Occipital lobe (tissue), 2 donors: ENCODE measurements around the gene SPAAR. TPM values are rescaled to one million over a fixed set of nuclear protein-coding genes. Genes with fewer than 3 reads are reported as not detected.

ENCODE experiments used
- DNase-seq: peaks from one replicate; lab custom pipeline; 2025; lab: John Stamatoyannopoulos, UW
- total RNA-seq: library from RNA; depleted of rRNA; stranded (reverse); fragments of >200 nt; gene quantifications from one replicate; pipeline ENCODE4 v1.2.3, GENCODE V29; 2014

Gene SPAAR
- total RNA-seq, 1 donor from 2014 or later, result 0.31 TPM

DNA sequence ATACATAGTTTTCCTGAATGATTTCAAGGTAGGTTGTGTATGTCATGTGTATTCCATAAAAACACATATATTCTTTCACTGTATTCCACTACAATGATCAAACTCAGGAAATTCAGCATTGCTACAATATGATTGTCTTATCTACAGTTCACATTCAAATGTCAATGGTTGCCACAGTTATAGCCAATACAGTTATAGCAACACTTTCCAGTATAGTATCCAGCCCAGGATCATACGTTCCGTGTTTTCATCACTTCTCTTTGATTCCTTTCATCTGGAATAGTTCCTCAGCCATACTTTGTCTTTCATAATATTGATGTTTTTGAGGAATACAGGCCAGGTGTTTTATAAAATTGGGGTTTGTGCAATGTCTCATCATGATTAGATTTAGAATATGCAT is 39.2 kb downstream of the SPAAR start:
- DNase-seq, result no peak

DNA sequence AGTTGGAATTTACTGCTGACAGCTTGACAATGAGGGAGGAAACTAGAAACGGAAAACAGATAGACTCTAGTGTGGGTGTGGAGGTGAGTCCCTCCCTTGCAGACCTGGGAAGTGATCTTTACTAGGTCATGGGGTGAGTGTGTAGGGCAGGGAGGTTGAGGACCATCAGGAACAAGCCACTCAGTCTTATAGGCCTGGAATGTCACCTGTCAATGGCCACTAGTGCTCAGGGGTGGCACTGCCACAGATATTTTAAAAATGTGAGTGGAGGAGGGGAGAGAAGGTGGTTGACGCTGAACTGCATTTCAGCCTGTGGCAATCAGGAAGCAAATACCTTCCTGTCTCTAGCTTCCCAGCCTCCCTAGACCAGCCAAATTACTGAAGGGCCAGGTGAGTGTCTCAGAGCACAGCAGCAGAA is 39.6 kb downstream of the SPAAR start:
- DNase-seq, result no peak

DNA sequence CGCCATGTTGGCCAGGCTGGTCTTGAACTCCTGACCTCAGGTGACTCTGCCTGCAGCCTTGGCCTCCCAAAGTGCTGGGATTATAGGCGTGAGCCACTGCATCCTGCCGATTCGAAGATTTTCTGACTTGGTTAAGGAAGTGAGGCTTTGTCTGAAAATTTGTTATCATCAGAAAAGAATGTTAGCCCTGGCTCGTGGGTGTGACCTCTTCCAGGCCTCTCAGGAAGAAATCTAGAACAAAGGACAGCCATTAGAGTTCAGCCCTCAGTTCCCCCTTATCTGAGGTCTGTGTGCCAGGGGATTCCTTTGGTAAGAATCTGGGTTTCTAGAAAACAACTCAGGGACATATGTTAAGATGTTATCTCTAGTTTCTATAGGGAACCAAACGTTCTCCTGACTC is 42.4 kb downstream of the SPAAR start:
- DNase-seq, result no peak

DNA sequence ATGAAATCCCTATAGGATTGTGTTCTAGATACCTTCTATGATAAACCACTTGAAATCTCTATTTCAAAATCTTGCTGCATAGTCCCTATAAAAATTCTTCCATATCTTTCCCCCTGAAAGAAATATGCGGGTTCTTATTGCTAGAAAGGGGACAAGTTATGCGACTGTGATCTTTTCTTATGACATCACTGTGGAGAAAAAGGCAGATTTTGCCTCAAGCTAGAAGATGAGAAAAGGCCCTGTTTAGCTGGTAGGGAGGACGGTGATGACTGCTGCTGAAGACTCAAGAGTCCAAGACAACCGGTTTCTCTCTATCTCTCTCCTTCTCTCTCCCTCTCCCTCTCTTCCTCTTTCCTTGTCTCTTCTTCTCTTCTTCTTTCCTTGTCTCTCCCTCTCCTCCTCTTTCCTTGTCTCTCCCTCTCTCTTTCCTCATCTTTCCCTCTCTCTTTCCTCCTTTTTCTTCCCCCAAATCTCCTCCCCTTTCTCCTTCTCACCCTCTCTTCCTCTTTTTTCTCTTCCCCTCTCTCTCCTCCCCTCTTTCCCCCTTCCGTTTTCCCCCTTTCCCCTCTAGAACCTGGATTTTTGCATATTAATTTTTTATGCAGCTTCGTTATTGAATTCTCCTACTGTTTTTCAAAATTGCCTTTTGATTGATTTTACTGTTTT is 43.4 kb downstream of the SPAAR start:
- no peak for DNase-seq

DNA sequence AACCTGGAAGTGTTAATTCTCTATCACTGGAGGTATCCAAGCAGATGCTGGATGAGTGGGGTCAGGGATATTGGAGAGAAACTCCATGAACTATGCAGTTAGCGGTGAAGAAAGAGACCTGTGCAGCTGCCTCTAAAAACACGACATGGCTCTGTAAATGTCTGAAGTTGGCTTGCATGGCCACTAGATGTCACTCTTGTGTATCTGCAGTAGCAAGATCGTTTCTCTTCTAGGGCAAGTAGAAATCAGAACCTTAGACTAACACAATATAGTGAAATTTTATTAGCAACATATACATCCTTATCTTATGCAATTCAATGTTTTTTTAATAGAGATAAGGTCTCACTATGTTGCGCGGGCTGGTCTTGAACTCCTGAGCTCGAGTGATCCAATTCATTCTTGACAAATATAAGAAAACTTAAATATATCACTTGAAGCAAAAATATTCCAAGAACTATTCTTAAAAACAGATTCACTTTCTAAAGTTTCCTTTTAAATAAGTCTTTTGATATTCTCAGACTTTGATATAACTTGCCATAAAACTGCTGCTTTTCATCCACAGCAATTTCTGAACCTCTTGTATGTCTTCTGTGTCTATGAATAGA is 45.8 kb downstream of the SPAAR start:
- DNase-seq, result peak; percentile 34

GRCh38 chr9:35956651-35957050 is 47.4 kb downstream of the SPAAR start:
- no peak for DNase-seq

DNA sequence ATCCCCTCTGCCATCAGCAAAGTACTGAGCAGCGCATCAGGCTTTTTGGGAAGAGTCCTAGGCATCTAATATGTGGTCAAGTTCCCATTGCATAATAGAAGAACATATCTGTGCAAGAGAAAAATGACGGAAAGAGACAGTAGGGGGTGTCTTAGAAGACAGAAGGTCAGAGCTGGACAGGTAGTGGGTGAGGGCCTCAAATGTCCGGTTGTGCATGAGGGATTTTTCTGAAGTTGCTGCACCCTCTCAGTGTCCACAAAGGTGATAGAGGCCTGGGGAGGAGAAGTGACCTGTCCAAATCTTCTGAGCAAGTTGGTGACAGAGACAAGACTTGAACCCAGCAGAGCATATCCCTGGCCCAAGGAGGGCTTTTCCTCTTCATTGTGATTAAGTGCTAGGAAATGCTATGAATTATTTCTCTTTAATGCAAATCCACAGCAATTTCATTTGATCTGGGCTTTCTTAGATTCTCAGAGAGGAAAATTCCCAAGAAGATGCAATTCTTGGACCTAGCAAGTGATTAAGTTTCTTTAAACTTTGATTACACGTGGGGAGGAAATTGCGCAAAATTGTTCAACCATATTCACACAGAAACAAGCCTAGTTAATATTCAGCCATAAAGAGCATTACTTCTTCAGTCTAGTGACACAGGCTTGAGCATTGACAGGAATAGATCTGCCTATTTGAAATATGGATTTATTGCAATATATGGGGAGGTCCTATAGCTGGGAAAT is 49.0 kb downstream of the SPAAR start, which contains the start of gene OR2S2:
Gene OR2S2, minus strand, starts transcription at position 51 of the 734 bp plus-strand sequence. CDS start 56 bp downstream, outside the sequence.
- DNase-seq, result no peak

GRCh38 chr9:35960039-35960655 is 50.9 kb downstream of the SPAAR start:
- no peak for DNase-seq

Other genes starting within 250 kb of the SPAAR start
- gene ARHGEF39, start 244.3 kb upstream of the SPAAR start, total RNA-seq, result 0.94 TPM
- gene CA9, start 235.6 kb upstream of the SPAAR start, total RNA-seq, result 0.78 TPM
- gene TPM2, start 219.6 kb upstream of the SPAAR start, total RNA-seq, result 18.1 TPM
- 17.8 TPM for gene TLN1, start 177.3 kb upstream of the SPAAR start, total RNA-seq
- 22.9 TPM for gene CREB3, start 176.8 kb upstream of the SPAAR start, total RNA-seq
- gene GBA2, start 160.3 kb upstream of the SPAAR start, total RNA-seq, result 45.2 TPM
- gene RGP1, start 160.2 kb upstream of the SPAAR start, total RNA-seq, result 12.3 TPM
- gene MSMP, start 155.2 kb upstream of the SPAAR start, total RNA-seq, result not detected
- 11.2 TPM for gene NPR2, start 117.9 kb upstream of the SPAAR start, total RNA-seq
- 4.7 TPM for gene SPAG8, start 97.2 kb upstream of the SPAAR start, total RNA-seq
- 7.0 TPM for gene HINT2, start 94.4 kb upstream of the SPAAR start, total RNA-seq
- not detected for gene FAM221B, start 80.8 kb upstream of the SPAAR start, total RNA-seq
- gene TMEM8B, start 80.3 kb upstream of the SPAAR start, total RNA-seq, result 5.6 TPM
- gene OR13J1, start 39.1 kb upstream of the SPAAR start, total RNA-seq, result not detected
- not detected for gene HRCT1, start 3.3 kb upstream of the SPAAR start, total RNA-seq
- not detected for gene OR2S2, start 48.7 kb downstream of the SPAAR start, total RNA-seq
- 7.5 TPM for gene RECK, start 127.4 kb downstream of the SPAAR start, total RNA-seq
- gene GLIPR2, start 227.2 kb downstream of the SPAAR start, total RNA-seq, result 9.2 TPM